Measurements from ENCODE around the gene INSYN1.
A peak's percentile ranks its signal among the peaks of the same experiment; 100 is the strongest.
"Not testable (repeated sequence)": the region's sequence is repeated elsewhere in the genome, so short reads cannot be mapped to it uniquely, and the experiment has no call there.

The INSYN1 gene

GRCh38 chr15:73709686-73710085, 43.5 kb downstream of the INSYN1 start:
- no peak for TF ChIP-seq CTCF (IDR thresholded peaks at IDR 0.05)
- no peaks in the 10 kb centered on the region for H3K27me3 ChIP-seq
- H3K36me3 ChIP-seq, result peaks cover 42 to 97% (median 96%) of the 10 kb centered on the region in 3 donors
- intact Hi-C loops (cut with DNase I; ENCODE audit: low total_unique reads), result no loop called here
- no peak overlapping the region for H3K4me3 ChIP-seq
- peaks cover 0 to 9% (median 0%) of the 10 kb centered on the region in 4 donors for H3K4me1 ChIP-seq
- no peak overlapping the region for H3K27ac ChIP-seq
- no peak for DNase-seq
- H3K9me3 ChIP-seq, result no peaks in the 10 kb centered on the region

GRCh38 chr15:73709241-73709640, 43.9 kb downstream of the INSYN1 start:
- H3K27ac ChIP-seq, result no peak overlapping the region
- peaks cover 0 to 9% (median 0%) of the 10 kb centered on the region in 4 donors for H3K4me1 ChIP-seq
- no peaks in the 10 kb centered on the region for H3K9me3 ChIP-seq
- no peak for DNase-seq
- H3K4me3 ChIP-seq, result no peak overlapping the region
- no peaks in the 10 kb centered on the region for H3K27me3 ChIP-seq
- intact Hi-C loops (cut with DNase I; ENCODE audit: low total_unique reads), result no loop called here
- TF ChIP-seq CTCF (IDR thresholded peaks at IDR 0.05), result no peak
- peaks cover 46 to 97% (median 97%) of the 10 kb centered on the region in 3 donors for H3K36me3 ChIP-seq

DNA sequence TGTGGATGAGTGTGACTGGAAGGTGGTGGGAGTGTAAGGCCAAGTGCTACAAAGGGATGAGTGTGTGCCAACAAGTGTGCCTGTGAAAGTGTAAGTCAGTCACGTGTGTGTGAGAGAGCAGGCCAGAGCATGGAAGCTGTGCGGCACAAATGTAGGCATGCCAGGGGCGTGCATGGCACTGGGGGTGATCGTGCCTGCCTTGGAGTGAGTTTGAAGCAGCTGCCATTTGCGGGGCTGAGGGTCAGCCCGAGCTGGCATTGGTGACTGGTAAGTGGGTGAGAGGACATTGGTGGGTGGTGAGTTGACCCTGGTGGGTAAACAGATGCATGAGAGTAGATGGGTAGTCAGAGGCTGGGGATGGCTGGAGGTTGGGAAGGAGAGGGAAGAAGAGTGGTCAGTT, 44.5 kb downstream of the INSYN1 start:
- intact Hi-C loops (cut with DNase I; ENCODE audit: low total_unique reads), result no loop called here
- H3K27me3 ChIP-seq, result no peaks in the 10 kb centered on the region
- H3K27ac ChIP-seq, result no peak overlapping the region
- H3K36me3 ChIP-seq, result peaks cover 46 to 97% (median 97%) of the 10 kb centered on the region in 3 donors
- no peak for TF ChIP-seq CTCF (IDR thresholded peaks at IDR 0.05)
- H3K9me3 ChIP-seq, result no peaks in the 10 kb centered on the region
- no peak overlapping the region for H3K4me3 ChIP-seq
- peaks cover 0 to 9% (median 0%) of the 10 kb centered on the region in 4 donors for H3K4me1 ChIP-seq
- no peak for DNase-seq

- peak; percentile 74 to 76 for TF ChIP-seq CTCF (IDR thresholded peaks at IDR 0.05)
Measured at GRCh38 chr15:73704869-73705645, 48.1 kb downstream of the INSYN1 start.

GRCh38 chr15:73704142-73704868, 48.8 kb downstream of the INSYN1 start:
- H3K4me1 ChIP-seq, result not testable (repeated sequence)

More at GRCh38 chr15:73704869-73705645, 48.1 kb downstream of the INSYN1 start:
- DNase-seq, result peak; percentile 52 to 76
- Histone ChIP-seq H3K9me3 (no peaks in the 10 kb centered on the region), H3K27me3 (no peaks in the 10 kb centered on the region), H3K27ac (no peak overlapping the region), H3K36me3 (peaks cover 26 to 86% (median 81%) of the 10 kb centered on the region in 3 donors), H3K4me3 (no peak overlapping the region), H3K4me1 (peaks cover 0 to 5% (median under 1%) of the 10 kb centered on the region in 4 donors)
- intact Hi-C loops (cut with DNase I; ENCODE audit: low total_unique reads), result loop anchor here (5.0 kb wide), 1 partner anchor 143 kb away; no protein-coding TSS in a partner anchor

DNA sequence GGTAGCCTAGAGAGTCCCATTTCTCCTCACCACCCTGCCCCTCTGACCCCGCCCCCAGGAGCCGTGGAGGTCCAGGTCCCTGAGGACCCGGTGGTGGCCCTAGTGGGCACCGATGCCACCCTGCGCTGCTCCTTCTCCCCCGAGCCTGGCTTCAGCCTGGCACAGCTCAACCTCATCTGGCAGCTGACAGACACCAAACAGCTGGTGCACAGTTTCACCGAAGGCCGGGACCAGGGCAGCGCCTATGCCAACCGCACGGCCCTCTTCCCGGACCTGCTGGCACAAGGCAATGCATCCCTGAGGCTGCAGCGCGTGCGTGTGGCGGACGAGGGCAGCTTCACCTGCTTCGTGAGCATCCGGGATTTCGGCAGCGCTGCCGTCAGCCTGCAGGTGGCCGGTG, 49.5 kb downstream of the INSYN1 start:
- H3K27me3 ChIP-seq, H3K4me1 ChIP-seq, DNase-seq, H3K9me3 ChIP-seq, H3K27ac ChIP-seq, H3K4me3 ChIP-seq: not testable (repeated sequence)
- peaks cover 23 to 83% (median 77%) of the 10 kb centered on the region in 3 donors for H3K36me3 ChIP-seq
- intact Hi-C loops (cut with DNase I; ENCODE audit: low total_unique reads), result loop anchor here (5.0 kb wide), 1 partner anchor 141 kb away; no protein-coding TSS in a partner anchor

More at GRCh38 chr15:73704142-73704868, 48.8 kb downstream of the INSYN1 start:
- peaks cover 26 to 85% (median 79%) of the 10 kb centered on the region in 3 donors for H3K36me3 ChIP-seq
- DNase-seq, H3K4me3 ChIP-seq, H3K9me3 ChIP-seq, H3K27ac ChIP-seq, H3K27me3 ChIP-seq: not testable (repeated sequence)
- intact Hi-C loops (cut with DNase I; ENCODE audit: low total_unique reads), result loop anchor here (5.0 kb wide), 1 partner anchor 142 kb away; no protein-coding TSS in a partner anchor

DNA sequence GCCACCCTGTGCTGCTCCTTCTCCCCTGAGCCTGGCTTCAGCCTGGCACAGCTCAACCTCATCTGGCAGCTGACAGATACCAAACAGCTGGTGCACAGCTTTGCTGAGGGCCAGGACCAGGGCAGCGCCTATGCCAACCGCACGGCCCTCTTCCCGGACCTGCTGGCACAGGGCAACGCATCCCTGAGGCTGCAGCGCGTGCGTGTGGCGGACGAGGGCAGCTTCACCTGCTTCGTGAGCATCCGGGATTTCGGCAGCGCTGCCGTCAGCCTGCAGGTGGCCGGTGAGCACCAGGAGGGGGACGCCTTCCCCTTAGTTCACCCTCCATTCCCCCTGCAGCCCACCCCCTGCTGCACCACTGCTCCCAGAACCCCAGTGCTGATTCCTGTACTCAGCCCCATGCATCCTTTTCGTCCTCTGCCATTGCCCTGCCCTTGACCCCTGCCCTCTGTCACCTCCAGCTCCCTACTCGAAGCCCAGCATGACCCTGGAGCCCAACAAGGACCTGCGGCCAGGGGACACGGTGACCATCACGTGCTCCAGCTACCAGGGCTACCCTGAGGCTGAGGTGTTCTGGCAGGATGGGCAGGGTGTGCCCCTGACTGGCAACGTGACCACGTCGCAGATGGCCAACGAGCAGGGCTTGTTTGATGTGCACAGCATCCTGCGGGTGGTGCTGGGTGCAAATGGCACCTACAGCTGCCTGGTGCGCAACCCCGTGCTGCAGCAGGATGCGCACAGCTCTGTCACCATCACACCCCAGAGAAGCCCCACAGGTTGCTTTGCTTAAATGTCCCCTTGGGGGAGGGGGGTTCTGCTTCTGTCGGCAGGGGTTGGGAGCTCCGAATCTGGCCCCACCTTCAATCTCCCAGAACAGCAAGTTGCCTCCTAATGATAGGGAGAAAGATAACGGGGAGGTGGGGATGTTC, 50.6 kb downstream of the INSYN1 start:
- Histone ChIP-seq H3K4me1 (peaks cover 0 to 10% (median under 1%) of the 10 kb centered on the region in 4 donors), H3K36me3 (peaks cover 13 to 80% (median 66%) of the 10 kb centered on the region in 3 donors)
- H3K9me3 ChIP-seq, H3K27me3 ChIP-seq, DNase-seq, H3K27ac ChIP-seq, H3K4me3 ChIP-seq: not testable (repeated sequence)
- intact Hi-C loops (cut with DNase I; ENCODE audit: low total_unique reads), result loop anchor here (5.0 kb wide), 1 partner anchor 140 kb away; no protein-coding TSS in a partner anchor
